ENCODE results near the gene GPANK1. TPM values are rescaled to one million over a fixed set of nuclear protein-coding genes. Genes with fewer than 3 reads are reported as not detected.
A peak's percentile ranks its signal among the peaks of the same experiment; 100 is the strongest.

The GPANK1 gene
- total and polyA plus RNA-seq, 2 of the 4 experiments (the other 2 are of a cell fraction): 6.1 to 13.8 TPM

DNA sequence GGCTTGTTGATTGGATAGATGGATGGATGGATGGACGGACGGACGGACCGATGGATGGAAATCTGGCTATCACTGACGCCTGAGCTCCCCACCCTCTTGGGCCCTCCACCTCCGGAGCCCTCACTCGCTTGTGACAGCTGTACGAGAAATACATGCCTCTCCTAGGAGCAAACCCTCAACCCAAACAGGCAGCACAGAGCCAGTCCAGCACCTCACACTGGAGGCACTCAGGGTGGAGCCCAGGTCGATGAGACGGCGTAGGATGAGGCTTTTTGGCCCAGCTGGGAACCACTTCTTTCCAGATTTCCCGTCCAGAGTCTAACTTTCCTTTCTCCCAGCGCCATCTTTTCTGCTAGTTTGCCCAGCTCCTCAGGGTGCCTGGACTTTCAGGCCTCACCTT lies 18.8 kb upstream of the GPANK1 start:
- Histone ChIP-seq H3K9ac (ENCODE audit: low read depth, low read length) (no peak overlapping the region), H4K8ac (ENCODE audit: low read depth in 2 of 2, low read length in 2 of 2) (no peak overlapping the region; a peak in 1 of 4 replicates), H3K4me3 (ENCODE audit: insufficient read depth, low read depth, low read length) (no peak overlapping the region), H4K20me1 (ENCODE audit: insufficient read depth, low read length) (no peaks in the 10 kb centered on the region), H3K14ac (replicated peaks; ENCODE audit: low read depth, low read length) (no peak overlapping the region), H3K27ac (ENCODE audit: insufficient read depth, low read length) (no peak overlapping the region), H3K9me1 (ENCODE audit: insufficient read depth, low read length) (0 out of 2 replicates have a peak, but pooled peaks cover 5% of the 10 kb centered on the region), H3K4me2 (ENCODE audit: low read depth, low read length) (no peak overlapping the region; the same call in 1 of the 2 replicates), H3K79me1 (ENCODE audit: low read depth in 1 of 2, low read length in 2 of 2) (no peaks in the 10 kb centered on the region), H2BK15ac (ENCODE audit: low read depth, low read length) (no peak overlapping the region), H2BK20ac (ENCODE audit: low read depth, low read length) (no peak overlapping the region), H3K23ac (ENCODE audit: low read depth, low read length) (no peak overlapping the region), H4K91ac (ENCODE audit: insufficient read depth, low read depth, low read length) (no peak overlapping the region), H2BK120ac (ENCODE audit: low read depth, low read length) (no peak overlapping the region), H4K5ac (ENCODE audit: low read depth, low read length) (no peak overlapping the region), H3K4me1 (ENCODE audit: control insufficient read depth, insufficient read depth, low read length) (peaks cover 12% of the 10 kb centered on the region), H3K27me3 (ENCODE audit: control insufficient read depth, insufficient read depth, low read length) (no peaks in the 10 kb centered on the region), H2AK5ac (ENCODE audit: low read depth, low read length) (no peak overlapping the region), H3K4ac (ENCODE audit: low read depth, low read length) (no peak overlapping the region), H2AK9ac (replicated peaks; ENCODE audit: low read depth, low read length, poor library complexity) (peak overlapping the region; percentile 88), H2BK5ac (ENCODE audit: low read depth, low read length, poor library complexity, severe bottlenecking) (no peak overlapping the region), H2AFZ (replicated peaks; ENCODE audit: low read length, poor library complexity) (peak overlapping the region; percentile 8), H3K18ac (ENCODE audit: low read depth, low read length) (no peak overlapping the region; the same call in 1 of the 2 replicates), H3K56ac (ENCODE audit: extremely low read depth, insufficient read depth, low read length) (no peak overlapping the region), H3K36me3 (ENCODE audit: control insufficient read depth, insufficient read depth, low read length) (peaks cover 25% of the 10 kb centered on the region), H3K9me3 (ENCODE audit: control insufficient read depth, insufficient read depth, low read length) (no peaks in the 10 kb centered on the region)
- no peak for TF ChIP-seq CEBPB (IDR thresholded peaks at IDR 0.05; ENCODE audit: low read depth, low read length)
- no peak for TF ChIP-seq RAD21 (IDR thresholded peaks at IDR 0.05; ENCODE audit: low read length)
- no peak for TF ChIP-seq MAZ (IDR thresholded peaks at IDR 0.05; ENCODE audit: borderline replicate concordance, low read depth, low read length)
- no peak for TF ChIP-seq BHLHE40 (IDR thresholded peaks at IDR 0.05; ENCODE audit: low read depth, low read length)
- TF ChIP-seq SMC3 (IDR thresholded peaks at IDR 0.05; ENCODE audit: low read depth, low read length): no peak
- TF ChIP-seq, protein P1, sequence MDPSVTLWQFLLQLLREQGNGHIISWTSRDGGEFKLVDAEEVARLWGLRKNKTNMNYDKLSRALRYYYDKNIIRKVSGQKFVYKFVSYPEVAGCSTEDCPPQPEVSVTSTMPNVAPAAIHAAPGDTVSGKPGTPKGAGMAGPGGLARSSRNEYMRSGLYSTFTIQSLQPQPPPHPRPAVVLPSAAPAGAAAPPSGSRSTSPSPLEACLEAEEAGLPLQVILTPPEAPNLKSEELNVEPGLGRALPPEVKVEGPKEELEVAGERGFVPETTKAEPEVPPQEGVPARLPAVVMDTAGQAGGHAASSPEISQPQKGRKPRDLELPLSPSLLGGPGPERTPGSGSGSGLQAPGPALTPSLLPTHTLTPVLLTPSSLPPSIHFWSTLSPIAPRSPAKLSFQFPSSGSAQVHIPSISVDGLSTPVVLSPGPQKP (IDR thresholded peaks at IDR 0.05; ENCODE audit: borderline replicate concordance, low read depth, low read length): no peak
- no peak for TF ChIP-seq MXI1 (IDR thresholded peaks at IDR 0.05; ENCODE audit: borderline replicate concordance, low read depth, low read length)
- TF ChIP-seq MAFK (IDR thresholded peaks at IDR 0.05; ENCODE audit: low read depth, low read length): no peak
- no peak for TF ChIP-seq RCOR1 (IDR thresholded peaks at IDR 0.05; ENCODE audit: insufficient replicate concordance, low read length)
- TF ChIP-seq, protein P2, sequence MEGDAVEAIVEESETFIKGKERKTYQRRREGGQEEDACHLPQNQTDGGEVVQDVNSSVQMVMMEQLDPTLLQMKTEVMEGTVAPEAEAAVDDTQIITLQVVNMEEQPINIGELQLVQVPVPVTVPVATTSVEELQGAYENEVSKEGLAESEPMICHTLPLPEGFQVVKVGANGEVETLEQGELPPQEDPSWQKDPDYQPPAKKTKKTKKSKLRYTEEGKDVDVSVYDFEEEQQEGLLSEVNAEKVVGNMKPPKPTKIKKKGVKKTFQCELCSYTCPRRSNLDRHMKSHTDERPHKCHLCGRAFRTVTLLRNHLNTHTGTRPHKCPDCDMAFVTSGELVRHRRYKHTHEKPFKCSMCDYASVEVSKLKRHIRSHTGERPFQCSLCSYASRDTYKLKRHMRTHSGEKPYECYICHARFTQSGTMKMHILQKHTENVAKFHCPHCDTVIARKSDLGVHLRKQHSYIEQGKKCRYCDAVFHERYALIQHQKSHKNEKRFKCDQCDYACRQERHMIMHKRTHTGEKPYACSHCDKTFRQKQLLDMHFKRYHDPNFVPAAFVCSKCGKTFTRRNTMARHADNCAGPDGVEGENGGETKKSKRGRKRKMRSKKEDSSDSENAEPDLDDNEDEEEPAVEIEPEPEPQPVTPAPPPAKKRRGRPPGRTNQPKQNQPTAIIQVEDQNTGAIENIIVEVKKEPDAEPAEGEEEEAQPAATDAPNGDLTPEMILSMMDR (conservative IDR thresholded peaks at IDR 0.05; ENCODE audit: low read depth, low read length): no peak
- no peak for TF ChIP-seq POLR2A (IDR thresholded peaks at IDR 0.05; ENCODE audit: low read depth, low read length)
- TF ChIP-seq FOS (IDR thresholded peaks at IDR 0.05; ENCODE audit: low read depth, low read length): no peak
- TF ChIP-seq, protein P3, sequence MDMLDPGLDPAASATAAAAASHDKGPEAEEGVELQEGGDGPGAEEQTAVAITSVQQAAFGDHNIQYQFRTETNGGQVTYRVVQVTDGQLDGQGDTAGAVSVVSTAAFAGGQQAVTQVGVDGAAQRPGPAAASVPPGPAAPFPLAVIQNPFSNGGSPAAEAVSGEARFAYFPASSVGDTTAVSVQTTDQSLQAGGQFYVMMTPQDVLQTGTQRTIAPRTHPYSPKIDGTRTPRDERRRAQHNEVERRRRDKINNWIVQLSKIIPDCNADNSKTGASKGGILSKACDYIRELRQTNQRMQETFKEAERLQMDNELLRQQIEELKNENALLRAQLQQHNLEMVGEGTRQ (IDR thresholded peaks at IDR 0.05; ENCODE audit: low read depth, low read length): no peak
- TF ChIP-seq NFE2L2 (IDR thresholded peaks at IDR 0.05; ENCODE audit: low read depth, low read length): no peak
- in situ Hi-C loops (cut with MboI; ENCODE audit: low sequenced_read_pairs) (loop anchor here (10.0 kb wide), 2 partner anchors 151 to 261 kb away; partner anchors contain the start of gene CFB), intact Hi-C loops (cut with micrococcal nuclease) (no loop called here), dilution Hi-C loops (cut with HindIII; ENCODE audit: low sequenced_read_pairs, unreplicated experiment) (no loop called here)
- no peak for DNase-seq
- no TSS peak for BruUV-seq (replicated peaks)
- WGBS, 2 experiments (ENCODE audit: extremely low coverage in 2 of 2, insufficient read length in 1 of 2): 48% methylated on average over 5 of the region's 13 CpGs; no CpG with 5 or more reads in 1 of the 2 experiments
- POLR2A ChIA-PET (ENCODE audit: unreplicated experiment): no interaction called here
- no peak for ATAC-seq (ENCODE audit: low read depth)
- CTCF ChIA-PET: no interaction called here

Data from IMR-90 (cell line).